ENCODE data around the gene RUNX3.
"Not testable (repeated sequence)": the region's sequence is repeated elsewhere in the genome, so short reads cannot be mapped to it uniquely, and the experiment has no call there.

DNA sequence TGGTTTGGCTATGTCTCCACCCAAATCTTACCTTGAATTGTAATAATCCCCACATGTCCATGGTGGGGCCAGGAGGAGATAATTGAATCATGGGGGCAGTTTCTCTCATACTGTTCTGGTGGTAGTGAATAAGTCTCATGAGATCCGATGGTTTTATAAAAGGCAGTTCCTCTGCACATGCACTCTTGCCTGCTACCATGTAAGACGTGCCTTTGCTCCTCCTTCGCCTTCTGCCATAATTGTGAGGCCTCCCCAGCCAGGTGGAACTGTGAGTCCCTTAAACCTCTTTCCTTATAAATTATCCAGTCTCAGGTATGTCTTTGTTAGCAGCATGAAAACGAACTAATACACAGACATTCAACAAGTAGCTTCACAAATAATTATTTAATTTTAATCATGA is 49.2 kb upstream of the RUNX3 start:
- not testable (repeated sequence) for TF ChIP-seq POLR2A (IDR thresholded peaks at IDR 0.05)
- TF ChIP-seq, protein P1, sequence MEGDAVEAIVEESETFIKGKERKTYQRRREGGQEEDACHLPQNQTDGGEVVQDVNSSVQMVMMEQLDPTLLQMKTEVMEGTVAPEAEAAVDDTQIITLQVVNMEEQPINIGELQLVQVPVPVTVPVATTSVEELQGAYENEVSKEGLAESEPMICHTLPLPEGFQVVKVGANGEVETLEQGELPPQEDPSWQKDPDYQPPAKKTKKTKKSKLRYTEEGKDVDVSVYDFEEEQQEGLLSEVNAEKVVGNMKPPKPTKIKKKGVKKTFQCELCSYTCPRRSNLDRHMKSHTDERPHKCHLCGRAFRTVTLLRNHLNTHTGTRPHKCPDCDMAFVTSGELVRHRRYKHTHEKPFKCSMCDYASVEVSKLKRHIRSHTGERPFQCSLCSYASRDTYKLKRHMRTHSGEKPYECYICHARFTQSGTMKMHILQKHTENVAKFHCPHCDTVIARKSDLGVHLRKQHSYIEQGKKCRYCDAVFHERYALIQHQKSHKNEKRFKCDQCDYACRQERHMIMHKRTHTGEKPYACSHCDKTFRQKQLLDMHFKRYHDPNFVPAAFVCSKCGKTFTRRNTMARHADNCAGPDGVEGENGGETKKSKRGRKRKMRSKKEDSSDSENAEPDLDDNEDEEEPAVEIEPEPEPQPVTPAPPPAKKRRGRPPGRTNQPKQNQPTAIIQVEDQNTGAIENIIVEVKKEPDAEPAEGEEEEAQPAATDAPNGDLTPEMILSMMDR (IDR thresholded peaks at IDR 0.05) = not testable (repeated sequence)
